ENCODE results near the gene RBP4.

GRCh38 chr10:93570383-93570782 is 30.7 kb downstream of the RBP4 start:
- TF ChIP-seq EZH2 (IDR thresholded peaks at IDR 0.05) (no peak), POLR2AphosphoS5 (IDR thresholded peaks at IDR 0.05; ENCODE audit: borderline replicate concordance, low read depth, low read length) (no peak)
